A673 (cell line): ENCODE measurements around the gene TMEM266. TPM values are rescaled to one million over a fixed set of nuclear protein-coding genes. Genes with fewer than 3 reads are reported as not detected.

Experiments
- BruUV-seq: library from RNA; stranded (reverse); fragments of 400-500 nt; replicated peaks from 2 replicates; lab custom pipeline; 2021; lab: Mats Ljungman, UMichigan
- CTCF ChIA-PET: fragments of 300-600 bp; sonication (Branson Sonifier 250); formaldehyde crosslinking; loops from one replicate; lab custom pipeline; 2022; ENCODE audit warnings: antibody characterized with exemption; lab: Charles Lee
- POLR2A ChIA-PET: fragments of 300-600 bp; sonication (Branson Sonifier 250); formaldehyde crosslinking; loops from one replicate; lab custom pipeline; 2022; ENCODE audit warnings: antibody characterized with exemption; ENCODE audit not compliant: low non-redundant PET; lab: Charles Lee
- DNase-seq: peaks from one replicate; pipeline ENCODE4 v3.0.0-alpha.2; 2015; ENCODE audit warnings: low spot score
- H3K27ac ChIP-seq: fragments of 200-600 bp; sonication (generic); 2 replicates; pipeline ENCODE4 v1.5.1; 2016; ENCODE audit warnings: mixed run types, low read depth, mild to moderate bottlenecking, mixed read lengths, antibody characterized with exemption, low read length; ENCODE audit not compliant: poor library complexity, severe bottlenecking
- H3K27me3 ChIP-seq: fragments of 200-600 bp; sonication (generic); replicated peaks from 2 replicates; pipeline ENCODE4 v1.6.1; 2017; ENCODE audit warnings: mixed run types, low read depth, mild to moderate bottlenecking, mixed read lengths, antibody characterized with exemption, low read length; ENCODE audit not compliant: insufficient read depth, poor library complexity
- H3K36me3 ChIP-seq: fragments of 200-600 bp; sonication (generic); 2 replicates; pipeline ENCODE4 v1.6.1; 2016; ENCODE audit warnings: mixed run types, mild to moderate bottlenecking, mixed read lengths, antibody characterized with exemption, low read length; ENCODE audit not compliant: insufficient read depth, poor library complexity, severe bottlenecking
- H3K4me1 ChIP-seq: fragments of 200-600 bp; sonication (generic); 2 replicates; pipeline ENCODE4 v1.6.1; 2017; ENCODE audit warnings: mixed run types, mild to moderate bottlenecking, mixed read lengths, antibody characterized with exemption, low read length; ENCODE audit not compliant: insufficient read depth, poor library complexity, severe bottlenecking
- H3K4me3 ChIP-seq: fragments of 200-600 bp; sonication (generic); 2 replicates; pipeline ENCODE4 v1.5.1; 2016; ENCODE audit warnings: low read depth, mixed run types, mild to moderate bottlenecking, mixed read lengths, low read length; ENCODE audit not compliant: poor library complexity, severe bottlenecking
- H3K9me3 ChIP-seq: fragments of 200-600 bp; sonication (generic); 2 replicates; pipeline ENCODE4 v1.6.1; 2016; ENCODE audit warnings: mixed run types, low read depth, mild to moderate bottlenecking, mixed read lengths, antibody characterized with exemption, low read length; ENCODE audit not compliant: poor library complexity, severe bottlenecking
- CTCF ChIP-seq: fragments of 300-800, 200-600 bp; sonication (generic); conservative IDR thresholded peaks from 2 replicates; pipeline ENCODE4 v1.5.1; 2017; ENCODE audit warnings: low read depth, mild to moderate bottlenecking, antibody characterized with exemption, low read length, moderate library complexity, mixed read lengths
- EZH2 ChIP-seq: fragments of 200-600 bp; sonication (generic); IDR thresholded peaks from 2 replicates; pipeline ENCODE4 v1.6.1; 2017; ENCODE audit warnings: borderline replicate concordance, low read depth, mild to moderate bottlenecking, mixed read lengths, antibody characterized with exemption, low read length; ENCODE audit not compliant: poor library complexity, severe bottlenecking
- intact Hi-C: fragments of 100-400 bp; cut with micrococcal nuclease; formaldehyde crosslinking; loops from one replicate; pipeline ENCODE4 v1.10.0; 2022; ENCODE audit not compliant: unreplicated experiment
- total RNA-seq: library from RNA; stranded (reverse); gene quantifications from 2 replicates; pipeline ENCODE4 v1.2.3, GENCODE V29; 2021

TMEM266 gene
- total RNA-seq, 1 experiment from 2014 or later: not detected

GRCh38 chr15:76174654-76175053 lies 114.9 kb downstream of the TMEM266 start:
- no peaks in the 10 kb centered on the region for H3K4me1 ChIP-seq
- H3K4me3 ChIP-seq: no peak overlapping the region
- H3K9me3 ChIP-seq: no peaks in the 10 kb centered on the region
- H3K27ac ChIP-seq: no peak overlapping the region
- no peak for TF ChIP-seq CTCF
- no peak for TF ChIP-seq EZH2
- no TSS peak for BruUV-seq
- H3K27me3 ChIP-seq: no peaks in the 10 kb centered on the region
- ChIA-PET POLR2A (no interaction called here), CTCF (no interaction called here)
- intact Hi-C loops: no loop called here
- no peak for DNase-seq
- H3K36me3 ChIP-seq: no peaks in the 10 kb centered on the region

- intact Hi-C loops: no loop called here
- POLR2A ChIA-PET: no interaction called here
These were observed 115.7 kb downstream of the TMEM266 start for GRCh38 chr15:76175442-76175841.

GRCh38 chr15:76176059-76176458 lies 116.3 kb downstream of the TMEM266 start:
- Histone ChIP-seq H3K27me3 (no peaks in the 10 kb centered on the region), H3K36me3 (no peaks in the 10 kb centered on the region), H3K9me3 (no peaks in the 10 kb centered on the region), H3K27ac (no peak overlapping the region), H3K4me1 (no peaks in the 10 kb centered on the region), H3K4me3 (no peak overlapping the region)
- POLR2A ChIA-PET: no interaction called here
- no peak for TF ChIP-seq CTCF
- TF ChIP-seq EZH2: no peak
- CTCF ChIA-PET: no interaction called here
- no peak for DNase-seq
- no TSS peak for BruUV-seq
- intact Hi-C loops: no loop called here

More at GRCh38 chr15:76175442-76175841, 115.7 kb downstream of the TMEM266 start:
- H3K27ac ChIP-seq: no peak overlapping the region
- no peaks in the 10 kb centered on the region for H3K27me3 ChIP-seq
- DNase-seq: no peak
- CTCF ChIA-PET: no interaction called here
- H3K36me3 ChIP-seq: no peaks in the 10 kb centered on the region
- TF ChIP-seq CTCF (no peak), EZH2 (no peak)
- no TSS peak for BruUV-seq
- no peaks in the 10 kb centered on the region for H3K4me1 ChIP-seq
- no peak overlapping the region for H3K4me3 ChIP-seq
- no peaks in the 10 kb centered on the region for H3K9me3 ChIP-seq
